Stimulated activated CD4-positive, alpha-beta T cell treated with anti-CD3 and anti-CD28 coated beads, Interleukin-1b, Interleukin-23, amount 100 ng/mL, for 4 hours (primary cell): ENCODE data around the gene CSTB.
A peak's percentile ranks its signal among the peaks of the same experiment; 100 is the strongest.

Source experiments
- DNase-seq, 2 donors: peaks; one replicate each; pipeline ENCODE4 v3.0.0-alpha.2; 2020; ENCODE audit warnings: low read depth in 2 of 2

Gene CSTB

DNA sequence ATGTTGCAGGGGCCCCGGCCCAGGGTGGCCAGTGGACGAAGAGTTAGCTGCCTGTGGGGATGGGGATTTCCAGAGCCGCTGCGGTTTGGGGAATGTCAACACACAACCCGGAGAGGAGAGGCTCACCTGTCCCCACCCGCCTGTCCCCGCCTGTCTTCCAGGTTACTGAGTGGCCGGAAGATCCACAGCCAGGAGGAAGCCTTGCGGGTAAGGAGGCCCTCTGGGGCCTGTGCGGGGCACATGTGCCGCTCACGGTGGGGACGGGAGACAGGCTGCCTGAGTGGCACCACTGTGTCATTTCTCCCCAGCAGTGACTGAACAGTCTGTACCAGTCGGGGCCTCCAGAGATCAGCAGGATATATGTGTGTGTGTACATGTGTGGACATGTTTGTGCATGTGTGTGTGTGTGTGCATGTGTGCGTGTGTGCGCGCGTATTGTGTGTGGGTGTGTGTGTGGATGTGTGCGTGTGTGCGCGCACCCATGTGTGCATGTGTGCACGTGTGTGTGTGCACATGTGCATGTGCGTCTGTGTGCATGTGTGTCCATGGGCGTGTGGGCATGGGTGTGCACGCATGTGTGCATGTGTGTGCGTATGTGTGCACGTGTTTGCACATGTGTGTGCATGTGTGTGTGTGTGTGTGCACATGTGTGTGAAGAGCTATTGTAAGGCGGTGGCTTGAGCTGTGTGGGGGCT, 25.6 kb downstream of the CSTB start:
- DNase-seq = no peak

DNA sequence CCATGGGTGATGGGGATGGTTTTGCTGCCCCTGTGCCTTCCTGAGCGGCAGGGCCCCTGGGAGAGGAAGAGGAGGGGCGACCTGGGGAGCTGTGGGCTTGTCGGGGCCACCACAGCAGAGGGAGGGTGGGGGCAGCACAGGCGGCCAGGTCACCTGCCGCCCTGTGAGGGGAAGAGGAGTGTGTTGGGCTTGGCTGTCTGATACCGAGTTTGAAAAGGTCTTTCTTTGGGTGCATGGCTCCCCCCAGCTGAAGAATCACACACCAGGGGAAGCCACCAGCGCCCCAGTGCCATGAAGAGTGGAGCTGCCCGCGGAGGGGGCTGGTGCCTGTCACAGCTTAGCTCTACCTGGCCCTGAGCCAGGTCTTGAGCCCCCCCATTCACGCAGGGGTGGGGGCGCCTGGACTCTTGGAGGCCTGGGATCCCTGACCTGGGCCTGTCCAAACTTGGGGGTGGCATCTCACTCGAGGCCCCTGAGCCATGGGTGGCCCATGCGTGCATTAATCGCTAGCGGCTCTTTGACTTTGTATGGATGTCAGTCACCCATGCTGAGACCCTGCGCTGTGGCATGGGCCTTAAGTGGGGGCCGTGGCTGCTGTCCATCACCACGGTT, 26.4 kb downstream of the CSTB start:
- no peak for DNase-seq

DNA sequence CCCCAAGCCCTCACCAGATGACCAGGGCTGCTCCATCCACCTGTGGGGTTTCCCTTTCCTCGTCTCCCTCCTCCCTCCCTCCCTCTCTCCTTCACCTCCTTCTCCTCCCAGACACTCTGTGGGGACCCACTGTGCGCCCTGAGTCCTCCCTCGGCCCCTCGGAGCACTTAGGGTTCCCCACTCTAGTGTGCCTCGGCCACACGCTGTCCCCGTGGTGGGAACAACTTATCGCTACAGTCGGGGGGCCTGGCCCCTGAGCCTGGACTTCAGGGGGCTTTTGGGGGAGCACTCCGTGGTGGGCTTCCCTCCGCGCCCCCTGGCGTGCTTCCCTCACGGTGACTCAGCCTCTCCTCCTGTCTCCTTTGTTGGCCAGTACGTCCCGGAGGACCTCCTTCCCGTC, 27.5 kb downstream of the CSTB start:
- DNase-seq = no peak

DNA sequence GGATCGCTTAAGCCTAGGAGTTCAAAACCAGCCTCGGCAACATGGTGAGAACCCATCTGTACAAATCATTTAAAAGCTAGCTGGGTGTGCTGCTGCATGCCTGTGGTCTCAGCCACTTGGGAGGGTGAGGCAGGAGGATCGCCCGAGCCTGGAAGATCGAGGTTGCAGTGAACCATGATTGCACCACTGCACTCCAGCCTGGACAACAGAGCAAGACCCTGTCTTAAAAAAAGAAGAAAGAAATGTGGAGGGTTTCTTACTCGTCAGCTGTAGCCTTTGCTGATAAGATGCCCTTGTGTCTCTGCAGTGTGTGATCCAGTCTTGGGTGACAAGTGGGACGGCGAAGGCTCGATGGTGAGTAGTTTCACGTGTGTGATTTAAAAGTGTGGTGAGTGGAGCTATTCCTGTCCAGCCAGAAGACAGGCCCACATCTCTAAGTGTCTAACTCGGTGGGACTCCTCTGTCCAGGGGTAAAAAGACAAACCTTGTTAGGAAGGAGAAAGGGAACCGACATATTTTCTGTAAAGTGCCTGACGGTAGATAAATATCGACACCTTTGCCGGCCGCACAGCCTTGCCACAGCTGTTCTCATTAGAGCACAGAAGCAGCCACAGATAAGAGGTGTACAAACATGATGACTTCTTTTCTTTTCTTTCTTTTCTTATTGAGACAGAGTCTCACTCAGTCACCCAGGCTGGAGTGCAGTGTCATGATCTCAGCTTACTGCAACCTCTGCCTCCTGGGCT, 30.2 kb downstream of the CSTB start:
- no peak for DNase-seq

DNA sequence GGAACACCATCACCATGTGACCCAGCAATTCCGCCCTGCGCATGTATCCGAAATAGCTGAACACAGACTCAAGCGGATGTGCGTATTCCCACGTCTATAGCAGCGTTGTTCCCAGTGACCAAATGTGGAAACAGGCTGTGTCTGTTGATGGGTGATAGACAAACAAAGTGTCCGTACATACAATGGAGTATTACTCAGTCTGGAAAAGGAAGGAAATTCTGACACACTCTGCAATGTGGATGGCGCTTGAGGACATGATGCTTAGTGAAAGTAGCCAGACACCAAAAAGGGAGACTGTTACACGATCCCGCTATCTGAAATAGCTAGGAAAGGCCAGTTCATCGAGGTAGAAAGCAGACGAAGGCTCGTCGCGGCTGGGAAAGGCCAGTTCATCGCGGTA, 31.4 kb downstream of the CSTB start:
- no peak for DNase-seq

DNA sequence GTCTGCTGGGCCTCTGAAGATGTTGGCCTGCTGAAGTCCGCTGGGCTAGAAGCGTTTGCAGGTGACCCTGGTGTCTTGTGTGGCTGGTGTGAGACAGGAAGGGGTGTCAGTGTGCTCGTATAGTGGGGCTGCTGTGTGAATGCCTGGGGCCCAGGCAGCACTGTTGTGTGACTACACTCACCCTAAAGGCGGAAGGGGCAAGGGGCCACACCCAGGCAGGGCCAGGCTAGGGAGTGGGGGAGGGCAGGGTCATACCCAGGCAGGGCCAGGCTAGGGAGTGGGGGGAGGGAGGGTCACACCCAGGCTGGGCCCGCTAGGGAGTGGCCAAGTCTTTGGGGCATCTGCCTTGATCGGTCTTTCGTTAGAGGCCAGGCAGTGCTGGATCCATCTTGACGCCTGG, 32.2 kb downstream of the CSTB start:
- DNase-seq = no peak

DNA sequence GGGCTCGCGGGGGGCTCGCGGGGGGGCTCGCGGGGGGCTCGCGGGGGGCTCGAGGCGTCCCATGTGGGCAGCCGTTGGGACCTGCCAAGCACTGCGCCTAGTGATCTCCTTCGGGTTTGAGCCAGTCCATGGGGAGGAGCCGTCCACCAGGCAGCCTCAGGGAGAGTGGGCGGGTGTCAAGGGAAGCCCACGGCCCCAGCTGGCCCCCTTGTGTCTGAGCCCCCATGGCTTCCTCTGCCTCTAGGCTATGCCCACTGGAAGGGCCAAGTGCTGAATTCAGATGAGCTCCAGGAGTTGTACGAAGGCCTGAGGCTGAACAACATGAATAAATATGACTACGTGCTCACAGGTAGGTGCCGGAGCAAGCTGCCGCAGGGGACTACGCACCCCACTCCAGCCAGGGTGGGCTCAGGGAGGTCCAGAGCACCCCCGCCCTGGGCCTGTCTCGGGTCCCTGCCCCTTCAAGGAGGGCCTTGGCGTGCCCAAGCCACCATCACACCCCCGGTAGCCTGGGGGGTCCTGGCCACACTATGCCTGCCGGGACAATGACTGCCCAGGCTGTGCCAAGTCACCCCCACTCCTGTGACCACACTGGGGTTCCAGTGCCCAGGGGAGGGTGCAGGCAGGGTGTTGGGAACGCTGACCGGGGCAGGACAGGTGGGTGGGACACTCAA, 34.5 kb downstream of the CSTB start:
- no peak for DNase-seq

DNA sequence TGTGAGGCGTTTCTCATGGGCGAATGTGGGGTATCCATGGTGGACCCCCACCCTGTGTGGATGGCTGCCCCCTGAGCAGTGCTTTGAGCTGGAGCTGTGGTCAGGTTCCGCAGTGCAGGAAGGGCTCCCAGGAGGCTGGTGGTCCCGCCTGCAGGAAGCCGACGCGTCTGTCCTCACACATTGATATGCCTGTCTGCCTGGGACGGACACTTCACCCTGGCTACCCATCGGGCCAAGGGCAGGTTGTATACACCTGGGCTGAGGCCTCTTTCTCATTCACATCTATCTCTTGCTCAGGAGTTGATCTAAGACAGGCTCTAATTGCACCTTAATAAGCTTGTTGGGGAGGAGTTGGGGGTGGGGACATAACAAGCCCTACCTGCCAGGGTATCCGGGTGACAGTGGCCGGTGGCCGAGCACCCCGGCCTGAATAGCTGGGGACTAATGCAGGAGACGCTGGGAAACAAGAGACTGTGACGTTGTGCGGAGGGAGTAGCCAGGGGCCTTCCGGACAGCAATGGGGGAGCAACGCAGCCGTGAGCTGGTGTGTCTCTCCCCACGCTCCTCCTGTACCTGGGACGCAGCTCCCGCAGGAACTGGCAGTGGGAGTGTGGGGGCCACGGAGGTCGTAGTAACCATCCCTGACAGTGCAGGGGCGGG, 35.5 kb downstream of the CSTB start:
- no peak for DNase-seq

DNA sequence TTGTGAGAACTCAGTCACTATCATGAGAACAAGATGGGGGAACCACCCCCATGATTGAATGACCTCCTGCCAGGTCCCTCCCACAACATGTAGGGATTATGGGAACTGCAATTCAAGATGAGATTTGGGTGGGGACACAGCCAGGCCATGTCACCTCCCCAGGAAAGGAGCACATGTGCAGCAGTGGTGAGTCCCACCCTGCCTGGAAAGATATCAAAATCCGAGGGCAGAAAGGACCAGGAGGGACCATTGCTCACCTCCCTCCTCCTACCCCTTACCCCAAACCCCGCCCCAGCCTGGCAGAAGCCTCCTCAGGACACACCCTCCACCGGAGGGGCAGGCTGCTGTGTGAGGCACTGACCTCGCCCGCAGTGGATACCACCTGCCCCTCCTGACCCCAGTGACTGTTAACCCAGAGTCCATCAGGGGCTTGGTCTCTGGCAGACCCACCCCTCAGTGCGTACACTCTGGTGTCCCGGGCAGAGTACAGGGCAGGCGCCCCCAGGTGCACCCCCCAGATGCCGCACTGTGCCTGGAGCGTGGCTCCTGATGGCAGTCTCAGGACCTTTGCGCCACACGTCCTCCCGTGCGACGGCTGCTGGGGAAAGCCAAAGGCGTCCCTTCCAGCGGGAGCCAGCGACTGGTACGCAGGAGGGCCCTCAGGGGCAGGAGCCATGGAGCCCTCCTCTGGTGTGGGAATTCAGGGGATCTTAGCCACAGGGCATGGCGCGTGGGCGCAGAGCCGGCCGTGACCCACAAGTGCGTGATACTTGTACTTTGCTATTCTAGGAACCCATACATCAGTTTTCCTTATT, 36.3 kb downstream of the CSTB start:
- DNase-seq = no peak

DNA sequence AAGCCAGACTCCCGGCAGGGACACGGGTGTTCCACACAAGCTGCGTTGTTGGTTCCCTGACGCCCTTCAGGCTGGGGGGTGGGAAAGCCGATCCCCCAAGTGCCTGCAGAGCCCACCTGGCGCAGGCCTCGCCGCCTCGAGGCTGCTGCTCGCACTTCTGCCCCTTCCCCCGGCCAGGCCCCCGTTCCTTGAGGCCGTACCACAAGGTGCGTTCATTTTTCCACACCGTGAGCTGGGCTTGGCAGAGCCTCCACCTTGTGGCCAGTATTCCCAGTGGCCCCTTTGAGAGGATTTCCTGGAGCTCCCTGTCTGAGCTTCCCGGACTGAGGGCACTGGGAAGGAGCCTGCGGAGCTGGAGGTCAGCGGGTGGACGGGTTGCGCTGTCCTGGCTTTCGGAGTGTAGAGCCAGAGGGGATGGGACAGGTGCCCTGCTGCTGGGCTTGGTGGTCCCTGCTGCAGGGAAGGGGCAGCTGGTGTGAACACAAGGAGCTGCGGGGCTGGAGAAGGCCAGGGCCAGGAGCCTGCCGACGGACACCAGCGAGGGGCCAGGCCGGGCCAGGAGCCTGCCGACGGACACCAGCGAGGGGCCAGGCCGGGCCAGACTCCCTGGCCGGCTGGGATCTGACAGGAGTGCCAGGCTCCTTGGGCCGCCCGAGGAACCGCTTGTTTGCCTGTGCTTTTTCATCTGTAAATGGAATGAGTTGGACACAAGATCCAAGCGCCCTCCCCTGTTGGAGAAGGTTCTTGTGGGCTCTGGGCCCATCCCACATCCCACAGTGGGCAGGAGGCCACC, 38.8 kb downstream of the CSTB start:
- no peak for DNase-seq

DNA sequence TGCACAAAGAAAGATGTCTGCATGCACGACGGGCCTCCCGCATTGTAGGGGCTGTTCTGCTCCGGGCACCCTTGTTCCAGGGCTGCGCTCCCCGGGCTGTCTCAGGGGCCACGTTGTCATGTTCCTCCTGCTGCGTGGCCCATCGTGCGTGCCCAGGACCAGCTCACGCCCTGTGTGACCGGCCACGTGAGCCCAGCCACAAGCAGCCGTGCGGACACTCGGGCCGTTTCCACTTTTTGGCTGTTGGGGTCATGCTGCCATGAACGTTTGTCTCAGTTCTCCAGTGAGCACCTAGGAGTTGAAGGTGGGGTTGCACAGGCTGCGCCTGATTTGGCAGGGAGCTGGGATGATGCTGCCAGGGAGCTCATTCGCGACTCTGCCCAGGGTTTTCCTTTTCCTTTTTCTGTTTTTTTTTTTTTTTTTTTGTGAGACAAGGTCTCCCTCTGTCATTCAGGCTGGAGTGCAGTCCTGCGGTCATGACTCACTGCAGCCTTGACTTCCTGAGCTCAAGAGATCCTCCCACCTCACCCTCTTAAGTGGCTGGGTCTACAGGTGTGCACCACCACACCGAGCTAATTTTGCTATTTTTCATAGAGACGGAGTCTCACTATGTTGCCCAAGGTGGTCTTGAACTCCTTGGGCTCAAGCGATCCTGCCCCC, 39.8 kb downstream of the CSTB start:
- no peak for DNase-seq

DNA sequence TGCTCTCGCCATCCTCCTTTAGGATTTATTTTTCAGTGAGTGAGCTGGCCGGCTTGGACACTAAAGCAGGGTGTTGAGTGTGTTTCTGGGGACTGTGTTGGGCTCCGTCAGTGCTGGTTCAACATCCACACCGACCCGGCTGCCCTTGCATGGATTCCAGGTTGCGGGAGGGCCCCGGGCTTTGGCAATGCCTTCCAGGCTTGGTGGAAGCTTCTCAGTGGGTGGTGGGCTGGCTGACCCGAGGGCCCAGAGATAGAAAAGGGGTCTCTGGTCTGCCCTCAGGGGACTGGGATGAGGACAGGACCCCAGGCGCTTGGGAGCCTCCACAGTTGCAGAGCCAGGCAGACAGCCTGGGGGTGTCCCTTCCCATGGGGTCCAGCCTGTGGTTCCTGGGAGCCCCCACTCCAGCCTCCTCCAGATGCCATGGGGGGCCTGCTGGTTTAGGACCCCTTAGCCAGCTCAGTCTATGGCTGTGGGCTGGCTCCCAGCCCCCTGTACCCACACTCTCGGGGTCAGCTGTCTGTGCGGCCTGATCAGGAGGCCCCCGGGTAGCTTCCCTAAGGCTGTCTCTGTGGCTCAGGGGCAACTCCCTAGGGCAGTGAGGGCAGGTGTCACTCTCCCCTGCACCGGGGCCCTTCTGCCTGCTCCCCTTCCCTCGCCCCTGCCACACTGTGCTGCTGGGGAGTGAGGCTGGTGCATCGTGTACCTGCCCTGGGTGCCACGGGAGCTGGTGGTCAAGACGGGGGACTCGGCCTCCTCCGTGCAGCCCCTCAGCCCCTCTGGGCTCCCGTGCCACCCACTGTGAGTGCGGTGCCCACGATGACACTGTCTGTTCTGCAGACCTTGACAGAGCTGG, 40.6 kb downstream of the CSTB start:
- DNase-seq = no peak

DNA sequence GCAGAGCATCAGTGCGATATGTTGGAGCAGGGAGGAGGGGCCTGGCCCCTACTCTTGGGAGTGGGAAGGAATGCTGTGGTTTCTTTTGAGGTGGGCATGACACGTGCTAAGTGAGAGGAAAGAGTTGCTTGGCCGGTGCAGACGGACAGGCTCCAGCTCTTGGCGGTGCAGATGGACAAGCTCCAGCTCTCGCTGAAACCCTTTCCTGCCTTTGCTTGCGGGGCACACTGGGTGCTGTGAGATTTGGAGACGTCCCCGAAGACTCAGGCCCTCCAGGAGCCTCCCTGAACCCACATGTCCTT, 41.2 kb downstream of the CSTB start:
- no peak for DNase-seq

DNA sequence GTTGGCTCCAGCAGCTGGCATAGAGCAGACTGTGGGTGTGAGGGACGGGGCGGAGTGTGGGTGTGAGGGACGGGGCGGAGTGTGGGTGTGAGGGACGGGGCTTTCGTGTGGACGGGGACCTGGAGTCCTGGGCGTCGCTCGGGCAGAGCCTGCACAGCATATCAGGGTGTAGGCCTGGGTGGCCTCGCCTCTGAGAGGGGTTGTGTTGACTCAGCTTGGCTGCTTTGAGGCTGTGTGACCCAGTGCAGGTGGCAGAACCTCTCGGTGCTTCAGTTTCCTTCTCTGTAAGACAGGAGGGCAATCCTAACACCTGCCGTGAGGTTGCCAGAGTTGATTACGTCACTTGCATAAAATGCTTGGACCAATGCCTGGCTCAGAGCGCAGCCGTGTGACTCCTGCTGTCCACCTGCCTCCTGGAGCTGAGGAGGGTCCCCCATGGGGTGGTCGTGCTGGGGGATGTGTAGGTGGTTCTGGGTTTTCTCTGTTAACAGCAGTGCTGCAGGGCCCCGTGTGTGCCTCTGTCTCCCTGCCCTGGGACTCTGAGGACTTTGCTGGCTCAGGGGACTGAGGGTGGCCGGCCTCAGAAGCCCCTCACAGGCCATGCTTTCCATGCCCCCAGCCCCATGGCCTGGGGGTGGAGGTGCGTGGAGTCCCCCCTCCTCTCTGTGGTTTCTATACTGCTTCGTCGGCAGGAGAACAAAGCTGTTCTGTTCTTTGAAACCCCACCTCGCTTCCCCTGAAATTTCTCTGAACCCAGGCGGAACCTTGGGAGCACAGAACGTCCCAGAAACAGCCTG, 41.8 kb downstream of the CSTB start:
- DNase-seq = peak in 1 of 2 donors; percentile 27

DNA sequence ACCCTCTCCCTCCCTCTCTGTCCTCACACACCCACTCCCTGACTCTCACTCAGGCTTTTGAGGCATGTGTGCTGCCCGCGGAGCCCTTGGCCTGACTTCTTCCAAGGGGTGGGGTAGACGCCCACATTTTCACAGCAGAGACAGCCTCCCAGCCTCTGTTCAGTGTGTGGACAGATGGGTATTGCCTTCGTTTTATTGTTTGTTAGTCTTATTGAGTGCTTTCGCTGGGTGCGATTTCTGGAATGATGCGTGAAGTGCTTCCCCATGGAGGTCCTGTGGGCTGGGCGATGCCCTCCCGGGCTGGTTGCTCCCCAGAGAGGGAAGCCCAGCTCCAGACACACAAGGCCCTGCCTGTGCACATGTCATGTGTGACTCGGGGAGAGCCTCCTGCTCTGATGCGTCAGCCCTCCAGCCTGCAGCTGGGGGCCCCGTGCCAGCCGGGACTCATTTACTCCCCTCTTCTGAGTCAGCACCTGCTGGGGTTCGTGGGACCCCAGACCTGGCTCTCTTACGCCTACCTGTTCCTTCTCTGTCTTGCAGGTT, 42.5 kb downstream of the CSTB start:
- DNase-seq = no peak

DNA sequence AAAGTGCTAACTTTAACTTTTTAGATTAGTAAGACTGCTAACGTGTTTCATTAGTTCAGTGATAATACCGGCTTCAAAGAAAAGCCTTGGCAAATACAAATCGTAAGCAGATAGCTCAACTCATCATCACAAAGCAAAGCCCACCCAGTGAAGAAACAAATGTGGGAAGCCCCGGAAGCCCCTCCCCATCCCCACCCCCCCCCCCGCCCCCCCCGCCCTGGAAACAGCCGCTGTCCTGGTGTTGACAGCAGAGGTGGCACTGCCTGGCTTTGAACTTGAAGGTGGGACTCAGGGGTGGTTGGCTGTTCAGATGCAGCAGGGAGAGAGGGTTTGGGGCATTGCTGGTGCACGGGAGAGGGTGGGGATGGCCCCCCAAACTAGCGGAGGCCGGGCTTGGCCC, 43.0 kb downstream of the CSTB start:
- no peak for DNase-seq

DNA sequence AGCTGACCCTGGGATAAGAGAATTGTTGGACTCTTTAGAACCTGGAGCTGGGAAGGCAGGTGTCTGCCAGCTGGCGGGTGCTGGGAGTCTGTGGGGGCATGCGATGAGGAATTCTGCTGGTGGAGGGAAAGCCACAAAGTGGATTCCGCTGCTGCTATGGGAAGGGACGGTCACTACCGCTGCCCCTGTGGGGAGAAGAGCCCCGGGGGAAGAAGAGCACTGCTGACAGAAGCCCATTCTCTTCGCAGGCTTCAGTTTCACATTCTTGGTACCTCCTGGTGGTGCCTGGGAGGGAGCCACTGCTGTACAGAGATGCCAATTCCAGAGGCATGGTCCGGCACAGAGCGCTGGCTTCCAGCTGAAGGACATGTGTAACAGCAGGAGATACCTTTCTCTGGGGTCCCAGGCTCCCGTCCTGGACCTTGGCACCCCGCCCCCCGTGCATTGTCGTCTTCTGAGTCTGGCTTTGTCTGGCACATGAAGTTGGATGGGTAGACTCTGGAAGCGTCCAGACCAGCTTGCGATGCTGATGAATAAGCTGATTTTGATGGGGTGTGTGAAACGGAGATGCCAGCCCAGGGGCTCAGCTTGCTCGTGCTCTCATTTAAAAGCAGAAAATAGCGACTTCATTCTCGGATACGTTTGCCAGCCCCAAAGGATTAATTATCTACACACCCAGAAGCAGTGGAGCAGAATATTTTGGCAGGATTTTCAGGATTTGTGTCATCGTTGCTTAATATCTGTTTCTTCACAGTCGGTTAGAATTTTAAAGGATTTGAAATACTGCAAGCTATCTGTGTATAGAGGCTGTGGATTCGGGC, 44.0 kb downstream of the CSTB start:
- DNase-seq = no peak
